GM19043 (cell line): ENCODE results near the gene TRIM62.

Source experiments
- ATAC-seq: cut with Tn5 transposase; IDR thresholded peaks from one replicate; pipeline ENCODE4 v1.9.1; 2021; ENCODE audit warnings: low read depth; ENCODE audit not compliant: unreplicated experiment

The TRIM62 gene

GRCh38 chr1:33181921-33182341 is at the start of gene TRIM62:
Gene TRIM62, minus strand, starts transcription at chr1:33182043. Its CDS starts 611 bp downstream, at chr1:33181432.
- peak; percentile 54 for ATAC-seq

- ATAC-seq, result no peak
Observed at GRCh38 chr1:33231166-33231565, 49.3 kb upstream of the TRIM62 start.

GRCh38 chr1:33228935-33229487 is 47.2 kb upstream of the TRIM62 start:
- no peak for ATAC-seq

GRCh38 chr1:33225586-33225985 is 43.7 kb upstream of the TRIM62 start:
- no peak for ATAC-seq

- ATAC-seq, result no peak
Observed at GRCh38 chr1:33224166-33224707, 42.4 kb upstream of the TRIM62 start.

GRCh38 chr1:33222381-33222780 is 40.5 kb upstream of the TRIM62 start:
- ATAC-seq, result no peak

GRCh38 chr1:33221385-33221758 is 39.5 kb upstream of the TRIM62 start:
- ATAC-seq, result no peak

GRCh38 chr1:33220676-33221384 is 39.0 kb upstream of the TRIM62 start:
- ATAC-seq, result no peak

GRCh38 chr1:33219886-33220661 is 38.2 kb upstream of the TRIM62 start:
- ATAC-seq, result no peak

- ATAC-seq, result no peak
Observed at GRCh38 chr1:33211972-33212371, 30.1 kb upstream of the TRIM62 start.

- ATAC-seq, result no peak
Observed at GRCh38 chr1:33206340-33206739, 24.5 kb upstream of the TRIM62 start.

GRCh38 chr1:33195556-33195955 is 13.7 kb upstream of the TRIM62 start:
- ATAC-seq, result no peak

- ATAC-seq, result no peak
Observed at GRCh38 chr1:33191731-33192275, 10.0 kb upstream of the TRIM62 start.

- ATAC-seq, result no peak
Observed at GRCh38 chr1:33190701-33191100, 8.9 kb upstream of the TRIM62 start.

- ATAC-seq, result no peak
Observed at GRCh38 chr1:33188572-33189275, 6.9 kb upstream of the TRIM62 start.

- ATAC-seq, result no peak
Observed at GRCh38 chr1:33186936-33187335, 5.1 kb upstream of the TRIM62 start.

- no peak for ATAC-seq
Observed at GRCh38 chr1:33185541-33185940, 3.7 kb upstream of the TRIM62 start.

- no peak for ATAC-seq
Observed at GRCh38 chr1:33183306-33183705, 1.5 kb upstream of the TRIM62 start.

- ATAC-seq, result no peak
Observed at GRCh38 chr1:33182896-33183295, 1.1 kb upstream of the TRIM62 start.

- no peak for ATAC-seq
Observed at GRCh38 chr1:33182401-33182841, 578 bp upstream of the TRIM62 start.
